ENCODE results near the gene LAG3.
"Not testable (repeated sequence)": the region's sequence is repeated elsewhere in the genome, so short reads cannot be mapped to it uniquely, and the experiment has no call there.

Gene LAG3

GRCh38 chr12:6772331-6772695, at the start of gene LAG3:
LAG3 (plus strand) TSS chr12:6772520; CDS start chr12:6772853, 333 bp downstream.
- no peak for DNase-seq (ENCODE audit: low spot score)

GRCh38 chr12:6722863-6723262, 49.5 kb upstream of the LAG3 start:
- DNase-seq (ENCODE audit: low spot score) = no peak

- peak; percentile 98 for DNase-seq (ENCODE audit: low spot score)
Measured at GRCh38 chr12:6723607-6724408, 48.5 kb upstream of the LAG3 start, which contains the start of gene COPS7A. COPS7A (plus strand) TSS chr12:6724046; CDS start chr12:6724657, 611 bp downstream.

- no peak for DNase-seq (ENCODE audit: low spot score)
Measured at GRCh38 chr12:6724409-6724797, 47.9 kb upstream of the LAG3 start.

- DNase-seq (ENCODE audit: low spot score) = no peak
Measured at GRCh38 chr12:6725350-6725749, 47.0 kb upstream of the LAG3 start.

GRCh38 chr12:6729186-6729585, 43.1 kb upstream of the LAG3 start:
- DNase-seq (ENCODE audit: low spot score) = no peak

GRCh38 chr12:6730169-6730568, 42.2 kb upstream of the LAG3 start:
- no peak for DNase-seq (ENCODE audit: low spot score)

- no peak for DNase-seq (ENCODE audit: low spot score)
Measured at GRCh38 chr12:6734506-6735387, 37.6 kb upstream of the LAG3 start.

GRCh38 chr12:6735448-6736191, 36.7 kb upstream of the LAG3 start:
- no peak for DNase-seq (ENCODE audit: low spot score)

- DNase-seq (ENCODE audit: low spot score) = no peak
Measured at GRCh38 chr12:6736754-6737153, 35.6 kb upstream of the LAG3 start.

- DNase-seq (ENCODE audit: low spot score) = not testable (repeated sequence)
Measured at GRCh38 chr12:6742080-6742479, 30.2 kb upstream of the LAG3 start.

GRCh38 chr12:6742834-6743233, 29.5 kb upstream of the LAG3 start:
- DNase-seq (ENCODE audit: low spot score) = no peak

GRCh38 chr12:6743300-6743699, 29.0 kb upstream of the LAG3 start:
- DNase-seq (ENCODE audit: low spot score) = not testable (repeated sequence)

- no peak for DNase-seq (ENCODE audit: low spot score)
Measured at GRCh38 chr12:6745741-6746525, 26.4 kb upstream of the LAG3 start.

GRCh38 chr12:6747216-6747615, 25.1 kb upstream of the LAG3 start:
- no peak for DNase-seq (ENCODE audit: low spot score)

- no peak for DNase-seq (ENCODE audit: low spot score)
Measured at GRCh38 chr12:6748761-6749160, 23.6 kb upstream of the LAG3 start.

GRCh38 chr12:6750506-6750905, 21.8 kb upstream of the LAG3 start:
- no peak for DNase-seq (ENCODE audit: low spot score)

- DNase-seq (ENCODE audit: low spot score) = no peak
Measured at GRCh38 chr12:6751767-6752166, 20.6 kb upstream of the LAG3 start.

GRCh38 chr12:6752167-6752920, 20.0 kb upstream of the LAG3 start:
- DNase-seq (ENCODE audit: low spot score) = no peak

- DNase-seq (ENCODE audit: low spot score) = peak; percentile 99
Measured at GRCh38 chr12:6752921-6753771, 19.2 kb upstream of the LAG3 start, which contains the start of gene MLF2. MLF2 (minus strand) TSS chr12:6753141; CDS start chr12:6752334, 807 bp downstream.
